ENCODE results near the gene CRIM1. TPM values are rescaled to one million over a fixed set of nuclear protein-coding genes. Genes with fewer than 3 reads are reported as not detected.

The CRIM1 gene
- total RNA-seq, 1 donor from 2014 or later, result 30.3 TPM

DNA sequence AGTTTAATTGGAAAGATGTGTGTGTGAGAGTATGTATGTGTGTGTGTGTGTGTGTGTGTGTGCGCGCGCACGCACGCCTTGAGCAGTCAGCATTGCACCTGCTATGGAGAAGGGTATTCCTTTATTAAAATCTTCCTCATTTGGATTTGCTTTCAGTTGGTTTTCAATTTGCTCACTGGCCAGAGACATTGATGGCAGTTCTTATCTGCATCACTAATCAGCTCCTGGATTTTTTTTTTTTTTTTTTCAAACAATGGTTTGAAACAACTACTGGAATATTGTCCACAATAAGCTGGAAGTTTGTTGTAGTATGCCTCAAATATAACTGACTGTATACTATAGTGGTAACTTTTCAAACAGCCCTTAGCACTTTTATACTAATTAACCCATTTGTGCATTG is 194.4 kb downstream of the CRIM1 start:
- H3K27me3 Mint-ChIP-seq, result no peaks in the 10 kb centered on the region
- H3K27ac Mint-ChIP-seq, result no peak overlapping the region
- no peaks in the 10 kb centered on the region for H3K9me3 Mint-ChIP-seq
- no peak overlapping the region for H3K4me3 Mint-ChIP-seq
- H3K4me1 Mint-ChIP-seq (ENCODE audit: unreplicated experiment), result peaks cover 9% of the 10 kb centered on the region
- DNase-seq (ENCODE audit: extremely low spot score, unreplicated experiment), result no peak
- TF ChIP-seq, protein P1, sequence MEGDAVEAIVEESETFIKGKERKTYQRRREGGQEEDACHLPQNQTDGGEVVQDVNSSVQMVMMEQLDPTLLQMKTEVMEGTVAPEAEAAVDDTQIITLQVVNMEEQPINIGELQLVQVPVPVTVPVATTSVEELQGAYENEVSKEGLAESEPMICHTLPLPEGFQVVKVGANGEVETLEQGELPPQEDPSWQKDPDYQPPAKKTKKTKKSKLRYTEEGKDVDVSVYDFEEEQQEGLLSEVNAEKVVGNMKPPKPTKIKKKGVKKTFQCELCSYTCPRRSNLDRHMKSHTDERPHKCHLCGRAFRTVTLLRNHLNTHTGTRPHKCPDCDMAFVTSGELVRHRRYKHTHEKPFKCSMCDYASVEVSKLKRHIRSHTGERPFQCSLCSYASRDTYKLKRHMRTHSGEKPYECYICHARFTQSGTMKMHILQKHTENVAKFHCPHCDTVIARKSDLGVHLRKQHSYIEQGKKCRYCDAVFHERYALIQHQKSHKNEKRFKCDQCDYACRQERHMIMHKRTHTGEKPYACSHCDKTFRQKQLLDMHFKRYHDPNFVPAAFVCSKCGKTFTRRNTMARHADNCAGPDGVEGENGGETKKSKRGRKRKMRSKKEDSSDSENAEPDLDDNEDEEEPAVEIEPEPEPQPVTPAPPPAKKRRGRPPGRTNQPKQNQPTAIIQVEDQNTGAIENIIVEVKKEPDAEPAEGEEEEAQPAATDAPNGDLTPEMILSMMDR (conservative IDR thresholded peaks at IDR 0.05), result no peak
- peaks cover 43% of the 10 kb centered on the region for H3K36me3 Mint-ChIP-seq

DNA sequence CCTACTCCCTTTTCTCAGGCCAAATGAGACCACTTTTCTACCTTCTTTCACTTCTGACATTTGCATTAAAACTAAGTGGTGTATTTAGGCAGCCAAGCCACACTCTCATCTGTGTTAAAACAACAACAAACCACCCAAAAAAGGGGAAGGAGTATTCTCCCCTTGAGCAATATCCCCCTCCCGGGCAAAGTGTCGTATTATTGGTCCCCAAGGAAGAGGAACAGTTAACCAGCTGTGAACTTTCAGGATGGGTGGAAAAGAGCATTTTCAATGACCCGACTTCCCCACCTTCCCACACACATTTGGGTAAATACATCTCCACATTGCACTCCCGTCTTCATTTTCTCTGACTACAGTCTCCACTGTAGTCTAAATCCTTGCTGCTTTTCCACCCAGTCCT is 198.1 kb downstream of the CRIM1 start:
- no peak overlapping the region for H3K27ac Mint-ChIP-seq

DNA sequence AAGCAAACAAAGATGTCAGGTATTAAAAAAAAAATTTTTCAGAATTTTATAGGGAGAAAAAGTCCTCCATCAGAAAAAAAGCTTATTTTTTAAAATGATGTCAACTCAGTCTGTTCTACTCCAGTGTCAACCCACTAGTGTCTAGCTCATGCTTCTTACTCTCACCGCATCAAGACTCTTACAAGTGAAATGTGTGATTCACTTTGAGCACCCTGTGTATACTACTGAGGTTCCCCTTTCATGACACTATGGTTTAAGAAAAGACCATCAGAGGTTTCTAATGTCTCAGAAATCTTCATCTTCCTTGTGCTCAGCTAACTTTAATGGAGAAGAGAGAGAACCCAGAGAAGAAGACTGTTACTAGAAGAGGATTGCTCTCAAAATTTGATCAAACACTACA is 199.0 kb downstream of the CRIM1 start:
- H3K4me3 Mint-ChIP-seq, result no peak overlapping the region
- H3K27me3 Mint-ChIP-seq, result no peaks in the 10 kb centered on the region
- no peak overlapping the region for H3K27ac Mint-ChIP-seq
- no peak for DNase-seq (ENCODE audit: extremely low spot score, unreplicated experiment)
- TF ChIP-seq, protein P1 (conservative IDR thresholded peaks at IDR 0.05), result no peak
- H3K4me1 Mint-ChIP-seq (ENCODE audit: unreplicated experiment), result peaks cover 5% of the 10 kb centered on the region
- H3K9me3 Mint-ChIP-seq, result no peaks in the 10 kb centered on the region
- peaks cover 31% of the 10 kb centered on the region for H3K36me3 Mint-ChIP-seq

More for the DNA sequence above, 198.1 kb downstream of the CRIM1 start:
- TF ChIP-seq, protein P1 (conservative IDR thresholded peaks at IDR 0.05), result no peak
- no peaks in the 10 kb centered on the region for H3K9me3 Mint-ChIP-seq
- peaks cover 9% of the 10 kb centered on the region for H3K4me1 Mint-ChIP-seq (ENCODE audit: unreplicated experiment)
- no peak for DNase-seq (ENCODE audit: extremely low spot score, unreplicated experiment)
- H3K36me3 Mint-ChIP-seq, result peaks cover 31% of the 10 kb centered on the region
- no peak overlapping the region for H3K4me3 Mint-ChIP-seq
- H3K27me3 Mint-ChIP-seq, result no peaks in the 10 kb centered on the region

DNA sequence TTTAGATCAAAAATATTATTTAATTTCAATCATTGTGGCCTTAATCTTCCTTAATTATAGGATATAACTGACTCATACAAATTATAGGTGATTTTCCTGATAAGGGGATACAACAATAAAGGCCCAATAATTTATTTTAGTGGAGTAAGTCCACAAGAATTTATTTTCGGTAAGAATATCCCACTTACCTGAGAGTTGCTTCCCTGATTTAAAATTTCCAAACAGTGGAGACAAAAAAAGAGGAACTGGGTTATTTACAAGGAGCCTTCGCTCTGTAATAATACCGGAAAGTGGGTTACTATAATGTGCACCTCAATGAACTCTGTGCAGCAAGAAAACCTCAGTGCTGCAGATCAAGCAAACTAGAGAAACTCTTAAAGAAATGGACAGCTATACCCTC is 200.2 kb downstream of the CRIM1 start:
- Mint-ChIP-seq H3K27ac (no peak overlapping the region), H3K27me3 (no peaks in the 10 kb centered on the region), H3K36me3 (peaks cover 30% of the 10 kb centered on the region), H3K9me3 (no peaks in the 10 kb centered on the region), H3K4me1 (ENCODE audit: unreplicated experiment) (peaks cover 5% of the 10 kb centered on the region), H3K4me3 (no peak overlapping the region)
- TF ChIP-seq, protein P1 (conservative IDR thresholded peaks at IDR 0.05), result no peak
- no peak for DNase-seq (ENCODE audit: extremely low spot score, unreplicated experiment)

DNA sequence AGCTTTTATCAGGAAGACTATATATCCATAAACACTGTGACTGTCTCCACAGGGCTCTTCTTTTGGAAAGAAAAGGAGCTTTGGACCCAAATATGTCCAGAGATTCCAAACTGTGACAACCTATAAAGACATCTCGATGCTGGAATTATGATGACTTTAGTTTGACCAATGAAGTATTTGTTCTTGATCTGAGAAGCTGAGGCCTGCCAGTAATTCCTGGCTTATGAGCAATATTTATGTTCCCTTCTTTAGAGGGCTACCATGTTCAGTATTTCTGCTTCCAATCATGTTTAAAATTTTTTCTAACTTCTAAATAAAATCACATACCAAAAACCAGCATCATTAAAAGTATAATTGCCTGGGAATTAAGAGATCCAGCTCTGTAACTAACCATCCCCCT is 201.3 kb downstream of the CRIM1 start:
- H3K36me3 Mint-ChIP-seq, result peaks cover 35% of the 10 kb centered on the region
- no peak overlapping the region for H3K4me3 Mint-ChIP-seq
- TF ChIP-seq, protein P1 (conservative IDR thresholded peaks at IDR 0.05), result no peak
- H3K27ac Mint-ChIP-seq, result no peak overlapping the region
- no peaks in the 10 kb centered on the region for H3K9me3 Mint-ChIP-seq
- no peak for DNase-seq (ENCODE audit: extremely low spot score, unreplicated experiment)
- peaks cover 11% of the 10 kb centered on the region for H3K4me1 Mint-ChIP-seq (ENCODE audit: unreplicated experiment)
- no peaks in the 10 kb centered on the region for H3K27me3 Mint-ChIP-seq

Data from type B pancreatic cell (in vitro differentiated cells).